ENCODE measurements around the gene FIGN. TPM values are rescaled to one million over a fixed set of nuclear protein-coding genes. Genes with fewer than 3 reads are reported as not detected.

The FIGN gene
- total and polyA plus RNA-seq, 2 of the 13 experiments (the other 11 are each of a cell fraction or from before 2014, with no cell fraction given), result 6.6 to 6.7 TPM

GRCh38 chr2:163665817-163666216, 70.0 kb downstream of the FIGN start:
- no TSS peak for BruUV-seq (replicated peaks)
- H3K4me1 ChIP-seq (ENCODE audit: insufficient read depth, low read length), result peaks cover 43% of the 10 kb centered on the region
- H2AFZ ChIP-seq (ENCODE audit: low read length), result no peak overlapping the region
- H3K36me3 ChIP-seq (replicated peaks in 1 of 2; ENCODE audit: control insufficient read depth in 1 of 2, insufficient read depth in 2 of 2, low read length in 2 of 2), result no peaks in the 10 kb centered on the region
- H3K9me3 ChIP-seq (ENCODE audit: low read length), result no peaks in the 10 kb centered on the region
- no peaks in the 10 kb centered on the region for H4K20me1 ChIP-seq (ENCODE audit: insufficient read depth, low read length)
- peak; percentile 49 for ATAC-seq
- no peaks in the 10 kb centered on the region for H3K27me3 ChIP-seq (ENCODE audit: control insufficient read depth in 1 of 2, insufficient read depth in 2 of 2, low read length in 2 of 2)
- POLR2A ChIA-PET, result no interaction called here
- DNase-seq (ENCODE audit: low spot score), result peak; percentile 69
- FAIRE-seq, result peak; percentile 23
- no peaks in the 10 kb centered on the region for H3K79me2 ChIP-seq (ENCODE audit: insufficient read depth, low read length)
- CTCF ChIA-PET (ENCODE audit: low intra/inter-chr PET ratio, low total read pairs), result no interaction called here
- H3K9ac ChIP-seq (ENCODE audit: insufficient read depth, low read depth, low read length), result no peak overlapping the region; the same call in 1 of the 2 replicates
- peak overlapping the region; percentile 66 for H3K27ac ChIP-seq (ENCODE audit: extremely low read length, insufficient read depth, low read length)
- H3K4me2 ChIP-seq (ENCODE audit: low read depth, low read length), result peak overlapping the region; percentile 25
- intact Hi-C loops (cut with micrococcal nuclease; ENCODE audit: unreplicated experiment), result loop anchor here (5.0 to 10.0 kb wide), 2 partner anchors 51 to 279 kb away; no protein-coding TSS in a partner anchor
- in situ Hi-C loops (cut with HindIII; ENCODE audit: extremely low pct_ligation_motif_present, low pct_unique_long_range_greater_than_20kb), result no loop called here
- H3K4me3 ChIP-seq (replicated peaks in 1 of 3; ENCODE audit: insufficient read depth in 1 of 3, low read depth in 2 of 3, low read length in 3 of 3), result no peak overlapping the region
- TF ChIP-seq HDAC2 (CRISPR knock-in tag; IDR thresholded peaks at IDR 0.05), result 0 out of 2 replicates have a peak, but pooled peaks have one; percentile 26
- TF ChIP-seq CEBPG (CRISPR knock-in tag; IDR thresholded peaks at IDR 0.05), result peak; percentile 21; the same call in 1 of the 2 replicates
- 0 out of 2 replicates have a peak, but pooled peaks have one; percentile 21 for TF ChIP-seq PPARG (CRISPR knock-in tag; conservative IDR thresholded peaks at IDR 0.05)
- TF ChIP-seq ZBTB40 (IDR thresholded peaks at IDR 0.05), result no peak
- no peak for TF ChIP-seq ZBTB40 (CRISPR knock-in tag; IDR thresholded peaks at IDR 0.05)
- TF ChIP-seq ATF4 (CRISPR knock-in tag; IDR thresholded peaks at IDR 0.05), result peak in 1 of 2 experiments; percentile 56; a peak in 2 of 4 replicates
- TF ChIP-seq POGZ (CRISPR knock-in tag; IDR thresholded peaks at IDR 0.05), result peak; percentile 62
- peak; percentile 61 for TF ChIP-seq MAFF (IDR thresholded peaks at IDR 0.05; ENCODE audit: low read depth, low read length)
- 0 out of 2 replicates have a peak, but pooled peaks have one; percentile 21 for TF ChIP-seq THAP11 (CRISPR knock-in tag; IDR thresholded peaks at IDR 0.05)
- TF ChIP-seq FOXA3 (CRISPR knock-in tag; IDR thresholded peaks at IDR 0.05), result peak; percentile 60
- TF ChIP-seq TFE3 (CRISPR knock-in tag; IDR thresholded peaks at IDR 0.05), result peak; percentile 76

All from HepG2 (cell line).